Fibroblast of mammary gland (primary cell): ENCODE results near the gene SPINK4.
A peak's percentile ranks its signal among the peaks of the same experiment; 100 is the strongest.

Source experiments
- DNase-seq: peaks from one replicate; pipeline ENCODE4 v3.0.0-alpha.2; 2010; ENCODE audit warnings: low read depth
- H3K4me3 ChIP-seq: 2 replicates; pipeline ENCODE4 v1.5.1; 2011; ENCODE audit warnings: low read depth, mild to moderate bottlenecking, low read length, moderate library complexity; ENCODE audit not compliant: control insufficient read depth
- TF ChIP-seq, protein P1 (sequence below): conservative IDR thresholded peaks from 2 replicates; pipeline ENCODE4 v1.5.1; 2011; ENCODE audit warnings: low read depth, low read length, inconsistent platforms; ENCODE audit not compliant: control insufficient read depth, insufficient read depth

SPINK4 gene

DNA sequence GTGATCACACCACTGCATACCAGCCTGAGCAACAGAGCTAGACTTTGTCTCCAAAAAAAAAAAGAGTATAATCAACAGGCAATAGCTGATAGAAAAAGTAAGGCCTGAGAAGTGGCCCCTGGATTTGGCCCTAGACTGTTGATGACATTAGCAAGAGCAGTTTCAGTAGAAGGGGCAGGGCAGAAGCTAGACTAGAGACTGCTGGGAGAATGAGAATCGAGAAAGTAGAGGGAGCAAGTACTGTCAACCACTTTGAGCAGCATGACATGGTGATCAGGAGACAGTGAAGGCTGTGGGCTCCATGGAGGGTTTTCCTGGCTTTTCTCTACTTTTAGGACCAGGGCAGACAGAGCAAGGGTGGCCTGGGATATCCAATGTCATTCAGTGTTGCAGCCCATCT lies 37.9 kb upstream of the SPINK4 start:
- no peak overlapping the region for H3K4me3 ChIP-seq
- no peak for DNase-seq
- TF ChIP-seq, protein P1, sequence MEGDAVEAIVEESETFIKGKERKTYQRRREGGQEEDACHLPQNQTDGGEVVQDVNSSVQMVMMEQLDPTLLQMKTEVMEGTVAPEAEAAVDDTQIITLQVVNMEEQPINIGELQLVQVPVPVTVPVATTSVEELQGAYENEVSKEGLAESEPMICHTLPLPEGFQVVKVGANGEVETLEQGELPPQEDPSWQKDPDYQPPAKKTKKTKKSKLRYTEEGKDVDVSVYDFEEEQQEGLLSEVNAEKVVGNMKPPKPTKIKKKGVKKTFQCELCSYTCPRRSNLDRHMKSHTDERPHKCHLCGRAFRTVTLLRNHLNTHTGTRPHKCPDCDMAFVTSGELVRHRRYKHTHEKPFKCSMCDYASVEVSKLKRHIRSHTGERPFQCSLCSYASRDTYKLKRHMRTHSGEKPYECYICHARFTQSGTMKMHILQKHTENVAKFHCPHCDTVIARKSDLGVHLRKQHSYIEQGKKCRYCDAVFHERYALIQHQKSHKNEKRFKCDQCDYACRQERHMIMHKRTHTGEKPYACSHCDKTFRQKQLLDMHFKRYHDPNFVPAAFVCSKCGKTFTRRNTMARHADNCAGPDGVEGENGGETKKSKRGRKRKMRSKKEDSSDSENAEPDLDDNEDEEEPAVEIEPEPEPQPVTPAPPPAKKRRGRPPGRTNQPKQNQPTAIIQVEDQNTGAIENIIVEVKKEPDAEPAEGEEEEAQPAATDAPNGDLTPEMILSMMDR: no peak

DNA sequence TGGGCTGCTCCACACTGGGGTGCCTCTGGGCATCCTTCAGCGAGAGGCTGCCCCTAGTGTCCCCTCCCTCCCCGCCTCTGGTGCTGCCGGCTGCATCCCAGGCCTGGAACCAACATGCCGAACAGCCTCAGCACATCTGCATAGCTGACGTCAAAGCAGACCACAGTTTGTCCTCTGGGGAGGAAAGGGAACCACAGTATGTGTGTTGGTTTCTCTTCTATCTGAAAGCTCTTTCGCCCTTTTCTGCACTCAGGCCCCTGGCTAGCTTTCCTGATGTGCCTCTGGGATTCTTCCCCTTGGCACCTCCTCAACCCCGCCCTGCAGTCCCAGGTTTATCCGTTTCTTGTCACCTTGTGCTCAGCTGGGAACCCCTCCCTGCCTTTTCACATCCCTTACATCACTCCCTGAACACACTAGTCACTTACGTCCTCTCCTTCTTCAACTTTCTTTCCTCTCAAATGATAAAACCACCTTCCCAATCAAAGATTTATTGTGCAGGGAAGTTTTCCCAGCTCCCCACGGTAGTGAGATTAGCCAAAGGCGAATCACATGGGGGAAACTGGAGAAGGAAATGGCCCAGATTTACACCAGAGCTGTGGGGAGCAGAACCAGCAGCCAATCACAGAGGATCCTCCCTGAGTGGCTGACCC lies 37.3 kb upstream of the SPINK4 start:
- TF ChIP-seq, protein P1: no peak
- peak; percentile 94 for DNase-seq
- no peak overlapping the region for H3K4me3 ChIP-seq

DNA sequence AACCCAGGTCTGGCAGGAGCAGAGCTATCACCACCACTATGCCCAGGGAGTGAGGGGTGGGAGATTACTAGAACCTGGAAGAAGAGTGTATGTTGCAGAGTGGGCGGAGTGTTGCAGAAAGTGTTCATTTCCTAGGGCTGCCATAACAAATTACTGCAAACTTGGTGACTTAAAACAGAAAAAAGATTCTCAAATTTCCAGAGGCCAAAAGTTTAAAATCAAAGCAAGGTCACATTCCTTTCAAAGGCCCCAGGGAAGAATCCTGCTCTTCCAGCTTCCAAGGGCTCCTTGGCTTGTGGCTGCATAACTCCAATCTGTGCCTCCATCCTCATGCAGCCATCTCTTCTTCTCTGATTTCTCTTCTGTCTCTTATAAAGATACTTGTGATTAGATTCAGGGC lies 30.6 kb upstream of the SPINK4 start:
- no peak for DNase-seq
- TF ChIP-seq, protein P1: no peak
- no peak overlapping the region for H3K4me3 ChIP-seq

DNA sequence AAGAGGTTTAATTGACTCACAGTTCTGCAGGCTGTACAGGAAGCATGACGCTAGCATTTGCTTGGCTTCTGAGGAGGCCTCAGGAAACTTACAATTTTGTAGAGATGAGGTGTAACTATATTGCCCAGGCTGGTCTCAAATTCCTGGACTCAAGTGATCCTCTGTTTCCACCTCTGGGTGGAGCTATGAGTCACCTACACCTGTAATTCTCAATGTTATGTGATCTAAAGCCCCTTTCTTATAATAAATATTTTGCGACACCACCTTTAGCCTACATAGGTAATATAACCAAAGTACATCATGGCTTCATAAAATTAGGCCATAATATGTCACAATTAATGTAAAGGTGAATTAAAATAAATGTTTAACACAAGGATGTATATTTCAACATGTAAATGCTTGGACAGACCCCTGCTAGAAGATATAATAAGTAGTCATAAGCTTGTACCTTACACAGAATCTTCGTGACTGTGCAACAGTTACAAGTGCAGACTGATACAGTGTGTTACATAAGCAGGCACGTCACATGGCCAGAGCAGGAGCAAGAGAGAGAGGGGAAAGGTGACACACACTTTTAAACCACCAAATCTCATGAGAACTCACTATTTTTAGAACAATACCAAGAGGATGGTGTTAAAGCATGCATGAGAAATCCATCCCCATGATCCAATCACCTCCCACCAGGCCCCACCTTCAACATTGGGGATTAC lies 29.8 kb upstream of the SPINK4 start:
- no peak overlapping the region for H3K4me3 ChIP-seq
- TF ChIP-seq, protein P1: no peak
- no peak for DNase-seq

DNA sequence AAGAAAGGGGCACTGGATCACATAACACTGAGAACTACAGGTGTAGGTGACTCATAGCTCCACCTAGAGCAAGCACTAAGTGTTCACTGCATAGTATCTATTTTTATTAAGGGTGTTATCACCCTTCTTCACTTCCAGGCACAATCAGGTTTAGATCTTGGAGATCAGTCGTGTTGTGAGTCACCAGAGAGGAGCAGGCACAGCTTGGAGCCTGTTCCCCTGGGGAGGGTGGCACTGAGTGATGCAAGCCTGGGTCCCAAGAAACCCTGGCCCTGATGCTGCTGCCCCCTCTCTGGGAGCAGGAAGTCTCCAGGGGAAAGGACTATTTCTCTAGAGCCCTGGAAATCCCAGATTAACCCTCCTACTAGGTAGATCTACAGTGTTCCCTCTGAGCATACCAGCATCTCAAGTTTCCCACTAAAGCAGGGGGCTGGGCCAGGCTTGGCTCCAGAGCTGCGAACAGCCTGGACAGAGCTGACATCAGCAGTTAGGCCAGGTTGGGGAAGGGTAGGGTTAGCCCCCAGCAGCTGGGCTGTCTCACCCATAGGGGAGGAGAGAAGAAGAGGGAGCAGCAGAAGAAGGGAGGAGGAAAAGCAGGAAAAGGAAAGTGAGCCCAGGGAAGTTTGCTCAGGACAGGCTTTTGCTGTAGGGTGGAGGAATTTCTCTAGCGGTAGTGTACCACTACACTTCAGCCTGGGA lies 28.1 kb upstream of the SPINK4 start:
- H3K4me3 ChIP-seq: no peak overlapping the region
- DNase-seq: no peak
- TF ChIP-seq, protein P1: no peak

DNA sequence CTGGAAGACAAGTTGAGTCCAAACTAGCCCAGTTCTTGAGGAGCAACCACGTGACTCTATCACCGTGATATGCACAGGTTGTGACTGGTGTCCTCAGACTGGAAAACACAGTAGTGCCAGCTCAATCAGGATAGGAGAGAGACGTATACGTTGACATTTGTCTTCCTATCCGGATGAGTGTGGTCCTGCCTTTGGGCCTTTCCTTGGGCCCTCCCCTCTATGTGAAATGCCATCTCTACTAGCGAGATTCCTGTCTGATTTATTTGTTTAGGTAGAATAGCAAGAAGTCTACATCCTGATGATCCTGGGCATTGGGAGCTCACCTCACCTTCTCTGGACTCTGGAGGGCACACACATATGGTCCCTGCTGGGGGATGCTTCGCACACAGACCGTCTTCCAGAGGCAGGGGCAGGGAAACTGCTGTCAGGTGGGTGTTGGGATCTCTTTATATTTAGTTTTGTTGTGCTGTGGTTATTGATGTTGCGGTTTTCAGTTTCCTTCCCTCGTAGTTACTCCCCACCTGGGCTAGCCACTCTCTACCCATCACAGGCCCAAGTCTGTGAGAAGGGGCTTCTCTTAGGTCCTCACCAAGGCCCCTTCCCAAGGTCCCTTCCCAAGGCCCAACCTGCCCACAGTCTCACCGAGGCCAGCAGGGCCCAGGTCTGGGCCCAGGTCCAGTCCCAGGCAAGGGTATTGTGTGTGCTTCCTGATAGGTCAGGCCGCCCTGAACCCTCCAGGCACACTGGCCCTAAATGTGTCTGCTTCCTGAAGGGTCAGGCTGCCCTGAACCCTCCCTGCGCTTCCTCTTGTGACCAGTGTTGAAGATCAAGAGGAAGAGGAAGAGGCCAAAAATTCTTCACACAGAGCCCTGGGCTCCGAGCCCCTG lies 19.0 kb upstream of the SPINK4 start:
- no peak overlapping the region for H3K4me3 ChIP-seq
- DNase-seq: no peak

More for the DNA sequence above, 19.0 kb upstream of the SPINK4 start:
- TF ChIP-seq, protein P1: no peak
